ENCODE measurements around the gene FBXL22.

- TF ChIP-seq CTCF (IDR thresholded peaks at IDR 0.05; ENCODE audit: insufficient read depth, low read depth, low read length), result no peak
- TF ChIP-seq EZH2 (IDR thresholded peaks at IDR 0.05; ENCODE audit: insufficient read depth, low read length), result no peak
Measured at GRCh38 chr15:63595065-63595464, 2.1 kb upstream of the FBXL22 start.

All from astrocyte (in vitro differentiated cells and primary cell).